Activated naive CD8-positive, alpha-beta T cell treated with anti-CD3 and anti-CD28 coated beads, Interleukin-2, amount 10 ng/mL, durations not matched to agents 7 days and 5 days (primary cell): Measurements from ENCODE around the gene CPSF4L. TPM values are rescaled to one million over a fixed set of nuclear protein-coding genes. Genes with fewer than 3 reads are reported as not detected.
"Not testable (repeated sequence)": the region's sequence is repeated elsewhere in the genome, so short reads cannot be mapped to it uniquely, and the experiment has no call there.

ENCODE experiments used
- ATAC-seq: fragments of 150-1000 bp; cut with Tn5 transposase; one replicate; pipeline ENCODE4 v1.10.0; 2021; ENCODE audit warnings: low read depth, moderate library complexity
- POLR2A ChIA-PET: fragments of 350-600 bp; sonication (Branson Sonifier 250); formaldehyde crosslinking; loops from one replicate; lab custom pipeline; 2021; ENCODE audit warnings: antibody characterized with exemption; lab: Charles Lee
- DNase-seq: peaks from one replicate; pipeline ENCODE4 v3.0.0; 2021
- H3K27ac Mint-ChIP-seq: one replicate; pipeline ENCODE4 v1.8.0; 2022; ENCODE audit warnings: mild to moderate bottlenecking, mixed read lengths
- H3K27me3 Mint-ChIP-seq: one replicate; pipeline ENCODE4 v1.8.0; 2022; ENCODE audit warnings: mild to moderate bottlenecking, moderate library complexity, mixed read lengths
- H3K36me3 Mint-ChIP-seq: one replicate; pipeline ENCODE4 v1.8.0; 2021; ENCODE audit warnings: mild to moderate bottlenecking, mixed read lengths
- H3K4me1 Mint-ChIP-seq: one replicate; pipeline ENCODE4 v1.8.0; 2021; ENCODE audit warnings: mixed read lengths
- H3K4me3 Mint-ChIP-seq: one replicate; pipeline ENCODE4 v1.8.0; 2022; ENCODE audit warnings: mild to moderate bottlenecking, moderate library complexity, mixed read lengths
- H3K9me3 Mint-ChIP-seq: one replicate; pipeline ENCODE4 v1.8.0; 2021; ENCODE audit warnings: mixed read lengths
- total RNA-seq, 2 experiments: library from RNA; stranded (reverse); gene quantifications; one replicate each; pipeline ENCODE4 v1.2.3, GENCODE V29; 2021

Gene CPSF4L
- not detected for total RNA-seq

- no peaks in the 10 kb centered on the region for H3K27me3 Mint-ChIP-seq
- DNase-seq = no peak
- H3K9me3 Mint-ChIP-seq = no peaks in the 10 kb centered on the region
- H3K4me3 Mint-ChIP-seq = no peak within 1 kb of the TSS
- no peaks in the 10 kb centered on the region for H3K4me1 Mint-ChIP-seq
- no peak for ATAC-seq
- H3K27ac Mint-ChIP-seq = no peak within 1 kb of the TSS
- H3K36me3 Mint-ChIP-seq = no peaks in the 10 kb centered on the region
- POLR2A ChIA-PET = no interaction called here
These were observed at the start of gene CPSF4L for GRCh38 chr17:73261617-73261951. Gene CPSF4L (minus strand): TSS chr17:73261880. CDS start chr17:73261818, 62 bp downstream.

GRCh38 chr17:73311428-73311780 is 49.7 kb upstream of the CPSF4L start:
- Mint-ChIP-seq H3K36me3 (no peaks in the 10 kb centered on the region), H3K4me3 (peak overlapping the region; percentile 83), H3K4me1 (no peaks in the 10 kb centered on the region), H3K27me3 (peaks cover 19% of the 10 kb centered on the region), H3K9me3 (no peaks in the 10 kb centered on the region), H3K27ac (no peak overlapping the region)
- DNase-seq (no peak), ATAC-seq (peak; percentile 8)
- POLR2A ChIA-PET = interaction anchor here (2.1 kb wide), 1 partner anchor 79 kb away, joined by 6 read pairs; a partner anchor contains a TSS

GRCh38 chr17:73309727-73310596 is 48.3 kb upstream of the CPSF4L start:
- POLR2A ChIA-PET = interaction anchor here (0.5 to 2.1 kb wide), 3 partner anchors 70 to 84 kb away, joined by 3 to 6 read pairs (median 3); a partner anchor contains a TSS
- no peak for DNase-seq
- H3K4me1 Mint-ChIP-seq = no peaks in the 10 kb centered on the region

GRCh38 chr17:73308959-73309358 is 47.3 kb upstream of the CPSF4L start:
- H3K27me3 Mint-ChIP-seq = peaks cover 26% of the 10 kb centered on the region
- H3K36me3 Mint-ChIP-seq, ATAC-seq, POLR2A ChIA-PET, H3K4me1 Mint-ChIP-seq, DNase-seq, H3K27ac Mint-ChIP-seq, H3K9me3 Mint-ChIP-seq, H3K4me3 Mint-ChIP-seq: not testable (repeated sequence)

More at GRCh38 chr17:73309727-73310596, 48.3 kb upstream of the CPSF4L start:
- peaks cover 24% of the 10 kb centered on the region for H3K27me3 Mint-ChIP-seq
- H3K9me3 Mint-ChIP-seq = no peaks in the 10 kb centered on the region
- ATAC-seq = no peak
- H3K4me3 Mint-ChIP-seq = peak overlapping the region; percentile 76
- no peaks in the 10 kb centered on the region for H3K36me3 Mint-ChIP-seq
- H3K27ac Mint-ChIP-seq = no peak overlapping the region

- Mint-ChIP-seq H3K4me3 (no peak overlapping the region), H3K27ac (no peak overlapping the region), H3K36me3 (no peaks in the 10 kb centered on the region), H3K27me3 (peaks cover 26% of the 10 kb centered on the region), H3K9me3 (no peaks in the 10 kb centered on the region), H3K4me1 (peaks cover 2% of the 10 kb centered on the region)
- DNase-seq (no peak), ATAC-seq (no peak)
- POLR2A ChIA-PET = no interaction called here
These were observed 46.5 kb upstream of the CPSF4L start for GRCh38 chr17:73308017-73308823.

GRCh38 chr17:73307130-73307529 is 45.5 kb upstream of the CPSF4L start:
- peaks cover 2% of the 10 kb centered on the region for H3K4me1 Mint-ChIP-seq
- H3K36me3 Mint-ChIP-seq = no peaks in the 10 kb centered on the region
- no peak overlapping the region for H3K27ac Mint-ChIP-seq
- ATAC-seq (no peak), DNase-seq (no peak)
- peaks cover 26% of the 10 kb centered on the region for H3K27me3 Mint-ChIP-seq
- no peak overlapping the region for H3K4me3 Mint-ChIP-seq
- POLR2A ChIA-PET = no interaction called here
- no peaks in the 10 kb centered on the region for H3K9me3 Mint-ChIP-seq

GRCh38 chr17:73305845-73306836 is 44.5 kb upstream of the CPSF4L start:
- H3K4me3 Mint-ChIP-seq = no peak overlapping the region
- no peak for DNase-seq
- no peak for ATAC-seq
- POLR2A ChIA-PET = no interaction called here
- H3K36me3 Mint-ChIP-seq = no peaks in the 10 kb centered on the region
- H3K27ac Mint-ChIP-seq = no peak overlapping the region
- peaks cover 2% of the 10 kb centered on the region for H3K4me1 Mint-ChIP-seq
- peaks cover 29% of the 10 kb centered on the region for H3K27me3 Mint-ChIP-seq
- no peaks in the 10 kb centered on the region for H3K9me3 Mint-ChIP-seq

- Mint-ChIP-seq H3K4me3 (no peak overlapping the region), H3K27ac (no peak overlapping the region)
- POLR2A ChIA-PET = no interaction called here
These were observed 43.5 kb upstream of the CPSF4L start for GRCh38 chr17:73304971-73305812.

GRCh38 chr17:73304438-73304837 is 42.8 kb upstream of the CPSF4L start:
- H3K27me3 Mint-ChIP-seq = peaks cover 23% of the 10 kb centered on the region
- DNase-seq (no peak), ATAC-seq (no peak)
- POLR2A ChIA-PET = no interaction called here
- no peak overlapping the region for H3K27ac Mint-ChIP-seq
- no peak overlapping the region for H3K4me3 Mint-ChIP-seq
- H3K9me3 Mint-ChIP-seq = no peaks in the 10 kb centered on the region
- H3K36me3 Mint-ChIP-seq = no peaks in the 10 kb centered on the region
- H3K4me1 Mint-ChIP-seq = peaks cover 2% of the 10 kb centered on the region

More at GRCh38 chr17:73304971-73305812, 43.5 kb upstream of the CPSF4L start:
- H3K36me3 Mint-ChIP-seq = no peaks in the 10 kb centered on the region
- peaks cover 28% of the 10 kb centered on the region for H3K27me3 Mint-ChIP-seq
- DNase-seq (no peak), ATAC-seq (no peak)
- H3K9me3 Mint-ChIP-seq = no peaks in the 10 kb centered on the region
- H3K4me1 Mint-ChIP-seq = peaks cover 2% of the 10 kb centered on the region

GRCh38 chr17:73302189-73302588 is 40.5 kb upstream of the CPSF4L start:
- POLR2A ChIA-PET = no interaction called here
- no peak for ATAC-seq
- Mint-ChIP-seq H3K4me3 (no peak overlapping the region), H3K9me3 (no peaks in the 10 kb centered on the region), H3K36me3 (no peaks in the 10 kb centered on the region), H3K27me3 (peaks cover 22% of the 10 kb centered on the region), H3K4me1 (peaks cover 2% of the 10 kb centered on the region), H3K27ac (no peak overlapping the region)
- no peak for DNase-seq

- POLR2A ChIA-PET = no interaction called here
- ATAC-seq (no peak), DNase-seq (no peak)
- Mint-ChIP-seq H3K27ac (no peak overlapping the region), H3K36me3 (no peaks in the 10 kb centered on the region), H3K4me3 (no peak overlapping the region), H3K4me1 (peaks cover 2% of the 10 kb centered on the region), H3K27me3 (peaks cover 19% of the 10 kb centered on the region), H3K9me3 (no peaks in the 10 kb centered on the region)
These were observed 39.7 kb upstream of the CPSF4L start for GRCh38 chr17:73301369-73301768.

- Mint-ChIP-seq H3K9me3 (no peaks in the 10 kb centered on the region), H3K36me3 (no peaks in the 10 kb centered on the region), H3K27me3 (peaks cover 15% of the 10 kb centered on the region), H3K4me1 (peaks cover 2% of the 10 kb centered on the region), H3K4me3 (no peak overlapping the region), H3K27ac (no peak overlapping the region)
- ATAC-seq (no peak), DNase-seq (no peak)
- POLR2A ChIA-PET = interaction anchor here (0.7 kb wide), 1 partner anchor 238 kb away, joined by 4 read pairs; no protein-coding TSS in a partner anchor
These were observed 38.7 kb upstream of the CPSF4L start for GRCh38 chr17:73300392-73300791.
